MCF 10A (cell line): ENCODE results near the gene CAPRIN2. TPM values are rescaled to one million over a fixed set of nuclear protein-coding genes. Genes with fewer than 3 reads are reported as not detected.

Experiments used
- BruUV-seq: library from RNA; stranded (reverse); fragments of 400-500 nt; replicated peaks from 2 replicates; lab custom pipeline; 2021; lab: Mats Ljungman, UMichigan
- CTCF ChIA-PET: fragments of 300-600 bp; sonication (Branson Sonifier 250); formaldehyde crosslinking; extraction: SDS; loops from one replicate; lab custom pipeline; 2021; ENCODE audit warnings: antibody characterized with exemption, inconsistent platforms; lab: Yijun Ruan, JAX
- POLR2A ChIA-PET: fragments of 300-600, 350-650 bp; sonication (Branson Sonifier 250); formaldehyde crosslinking; extraction: SDS; loops from one replicate; lab custom pipeline; 2020; ENCODE audit warnings: antibody characterized with exemption, inconsistent platforms; lab: Yijun Ruan, JAX
- DNase-seq: peaks from one replicate; pipeline ENCODE4 v3.0.0-alpha.2; 2018; ENCODE audit not compliant: unreplicated experiment
- H3K27ac Mint-ChIP-seq: one replicate; pipeline ENCODE4 v1.8.0; 2022; ENCODE audit warnings: mild to moderate bottlenecking, low read depth, mixed read lengths; ENCODE audit not compliant: unreplicated experiment
- H3K27me3 Mint-ChIP-seq: one replicate; pipeline ENCODE4 v1.8.0; 2022; ENCODE audit warnings: mixed read lengths; ENCODE audit not compliant: insufficient read depth, unreplicated experiment
- H3K36me3 Mint-ChIP-seq: one replicate; pipeline ENCODE4 v1.8.0; 2022; ENCODE audit warnings: mild to moderate bottlenecking, moderate library complexity, mixed read lengths; ENCODE audit not compliant: insufficient read depth, unreplicated experiment
- H3K4me1 Mint-ChIP-seq: one replicate; pipeline ENCODE4 v1.8.0; 2022; ENCODE audit warnings: mixed read lengths; ENCODE audit not compliant: insufficient read depth, unreplicated experiment
- H3K4me3 Mint-ChIP-seq: one replicate; pipeline ENCODE4 v1.8.0; 2022; ENCODE audit warnings: mild to moderate bottlenecking, moderate library complexity, mixed read lengths; ENCODE audit not compliant: unreplicated experiment
- H3K9me3 Mint-ChIP-seq: one replicate; pipeline ENCODE4 v1.8.0; 2022; ENCODE audit warnings: mixed read lengths; ENCODE audit not compliant: unreplicated experiment
- intact Hi-C: fragments of 100-400 bp; cut with micrococcal nuclease; formaldehyde crosslinking; loops from 2 replicates; pipeline ENCODE4 v1.14.1; 2022
- total RNA-seq: library from RNA; stranded (reverse); gene quantifications from 2 replicates; pipeline ENCODE4 v1.2.3, GENCODE V29; 2022
- TF ChIP-seq, protein P1 (sequence below): fragments of 200-600 bp; IDR thresholded peaks from one replicate; pipeline ENCODE4 v1.8.0; 2022; ENCODE audit warnings: antibody characterized with exemption, mild to moderate bottlenecking; ENCODE audit not compliant: unreplicated experiment

CAPRIN2 gene
- total RNA-seq, 1 experiment from 2014 or later: 33.0 TPM

DNA sequence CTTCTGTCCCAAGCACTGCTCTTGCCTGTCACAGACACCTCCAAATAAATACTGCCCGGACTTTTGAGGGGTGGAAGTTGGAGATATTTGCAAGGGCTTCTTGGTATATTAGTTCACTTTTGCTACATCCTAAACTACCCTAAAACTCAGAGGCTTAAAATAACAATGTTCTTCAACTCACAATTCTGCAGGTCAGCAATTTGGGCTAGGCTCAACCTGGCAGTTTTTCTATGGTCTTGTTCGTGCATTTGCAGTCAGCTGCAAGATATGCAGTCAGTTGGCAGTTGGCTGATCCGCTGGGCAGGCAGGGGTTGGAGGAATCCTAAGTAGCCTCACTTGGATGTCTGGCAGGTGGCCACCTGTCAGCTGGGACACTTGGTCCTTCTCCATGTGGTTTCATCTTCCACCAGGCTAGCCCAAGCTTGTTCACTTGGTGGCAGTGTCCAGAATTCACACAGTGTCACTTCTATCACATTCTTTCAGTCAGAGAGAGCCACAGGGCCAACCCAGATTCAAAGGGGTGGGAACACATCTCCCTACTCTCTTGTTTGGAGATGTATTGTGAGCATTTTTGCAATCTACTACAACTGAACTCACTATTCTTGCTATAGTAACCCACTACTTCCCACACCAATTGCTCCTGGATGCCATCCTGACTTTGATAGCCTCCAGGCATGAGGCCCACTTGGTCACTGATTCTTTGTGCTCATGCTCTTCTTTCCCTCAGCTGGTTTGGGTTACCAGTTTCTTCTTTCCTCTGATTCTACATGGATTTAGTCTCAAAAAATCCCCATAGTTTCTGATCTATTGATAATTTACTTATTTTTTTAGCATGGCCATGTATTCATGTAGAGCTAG is 27.8 kb upstream of the CAPRIN2 start:
- TF ChIP-seq, protein P1, sequence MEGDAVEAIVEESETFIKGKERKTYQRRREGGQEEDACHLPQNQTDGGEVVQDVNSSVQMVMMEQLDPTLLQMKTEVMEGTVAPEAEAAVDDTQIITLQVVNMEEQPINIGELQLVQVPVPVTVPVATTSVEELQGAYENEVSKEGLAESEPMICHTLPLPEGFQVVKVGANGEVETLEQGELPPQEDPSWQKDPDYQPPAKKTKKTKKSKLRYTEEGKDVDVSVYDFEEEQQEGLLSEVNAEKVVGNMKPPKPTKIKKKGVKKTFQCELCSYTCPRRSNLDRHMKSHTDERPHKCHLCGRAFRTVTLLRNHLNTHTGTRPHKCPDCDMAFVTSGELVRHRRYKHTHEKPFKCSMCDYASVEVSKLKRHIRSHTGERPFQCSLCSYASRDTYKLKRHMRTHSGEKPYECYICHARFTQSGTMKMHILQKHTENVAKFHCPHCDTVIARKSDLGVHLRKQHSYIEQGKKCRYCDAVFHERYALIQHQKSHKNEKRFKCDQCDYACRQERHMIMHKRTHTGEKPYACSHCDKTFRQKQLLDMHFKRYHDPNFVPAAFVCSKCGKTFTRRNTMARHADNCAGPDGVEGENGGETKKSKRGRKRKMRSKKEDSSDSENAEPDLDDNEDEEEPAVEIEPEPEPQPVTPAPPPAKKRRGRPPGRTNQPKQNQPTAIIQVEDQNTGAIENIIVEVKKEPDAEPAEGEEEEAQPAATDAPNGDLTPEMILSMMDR: no peak
- H3K27ac Mint-ChIP-seq: no peak overlapping the region
- H3K9me3 Mint-ChIP-seq: no peaks in the 10 kb centered on the region
- CTCF ChIA-PET: no interaction called here
- H3K4me3 Mint-ChIP-seq: no peak overlapping the region
- no TSS peak for BruUV-seq
- no peaks in the 10 kb centered on the region for H3K36me3 Mint-ChIP-seq
- intact Hi-C loops: no loop called here
- POLR2A ChIA-PET: interaction anchor here (0.7 to 1.3 kb wide), 2 partner anchors 10 to 12 kb away, joined by 3 read pairs; no protein-coding TSS in a partner anchor
- no peaks in the 10 kb centered on the region for H3K4me1 Mint-ChIP-seq
- no peak for DNase-seq
- H3K27me3 Mint-ChIP-seq: no peaks in the 10 kb centered on the region

DNA sequence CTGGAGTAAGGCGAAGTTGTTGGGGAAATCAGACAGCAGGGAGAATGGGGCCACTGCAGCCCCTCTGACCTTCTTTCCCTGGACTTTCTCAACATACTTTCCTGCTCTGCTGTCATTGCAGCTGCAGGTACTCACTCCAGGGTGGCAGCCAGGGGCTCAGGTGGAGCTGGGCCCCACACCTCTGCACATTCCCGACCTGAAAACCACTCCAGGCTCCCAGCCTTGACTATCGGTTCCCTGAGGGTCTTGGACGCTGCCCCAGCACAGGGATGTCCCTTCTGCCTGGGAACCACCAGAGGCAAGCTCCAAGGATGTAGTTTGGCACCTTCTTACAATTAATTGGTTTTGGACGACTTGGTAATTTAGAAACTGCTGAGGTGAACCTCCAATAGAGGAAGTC is 24.8 kb upstream of the CAPRIN2 start:
- no peaks in the 10 kb centered on the region for H3K36me3 Mint-ChIP-seq
- H3K27me3 Mint-ChIP-seq: no peaks in the 10 kb centered on the region
- no peak overlapping the region for H3K27ac Mint-ChIP-seq
- no peaks in the 10 kb centered on the region for H3K4me1 Mint-ChIP-seq
- DNase-seq: no peak
- intact Hi-C loops: no loop called here
- POLR2A ChIA-PET: no interaction called here
- CTCF ChIA-PET: no interaction called here
- no peak overlapping the region for H3K4me3 Mint-ChIP-seq
- BruUV-seq: no TSS peak
- H3K9me3 Mint-ChIP-seq: no peaks in the 10 kb centered on the region
- TF ChIP-seq, protein P1: no peak

DNA sequence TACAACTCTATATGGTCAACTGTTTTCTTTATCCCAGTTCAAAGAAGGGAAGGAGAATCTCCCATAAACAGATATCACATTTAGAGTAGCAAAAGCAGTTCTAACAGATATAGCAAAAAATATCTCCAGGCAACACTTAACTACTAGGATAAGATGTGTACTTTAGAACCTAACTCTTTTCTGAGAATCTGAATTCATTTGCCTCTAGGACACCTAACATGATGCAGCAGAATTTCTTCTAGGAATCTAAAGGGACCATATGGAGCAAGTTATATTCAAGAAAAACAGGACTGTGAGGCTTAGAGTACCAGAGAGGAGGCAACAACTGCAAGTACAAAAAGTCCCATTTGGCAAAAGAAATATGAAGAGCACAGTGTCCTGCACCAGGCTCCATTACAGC is 24.4 kb upstream of the CAPRIN2 start:
- H3K36me3 Mint-ChIP-seq: no peaks in the 10 kb centered on the region
- no peak for DNase-seq
- intact Hi-C loops: no loop called here
- BruUV-seq: no TSS peak
- TF ChIP-seq, protein P1: no peak
- ChIA-PET CTCF (no interaction called here), POLR2A (no interaction called here)
- no peaks in the 10 kb centered on the region for H3K27me3 Mint-ChIP-seq
- H3K4me3 Mint-ChIP-seq: no peak overlapping the region
- no peak overlapping the region for H3K27ac Mint-ChIP-seq
- no peaks in the 10 kb centered on the region for H3K4me1 Mint-ChIP-seq
- H3K9me3 Mint-ChIP-seq: no peaks in the 10 kb centered on the region

DNA sequence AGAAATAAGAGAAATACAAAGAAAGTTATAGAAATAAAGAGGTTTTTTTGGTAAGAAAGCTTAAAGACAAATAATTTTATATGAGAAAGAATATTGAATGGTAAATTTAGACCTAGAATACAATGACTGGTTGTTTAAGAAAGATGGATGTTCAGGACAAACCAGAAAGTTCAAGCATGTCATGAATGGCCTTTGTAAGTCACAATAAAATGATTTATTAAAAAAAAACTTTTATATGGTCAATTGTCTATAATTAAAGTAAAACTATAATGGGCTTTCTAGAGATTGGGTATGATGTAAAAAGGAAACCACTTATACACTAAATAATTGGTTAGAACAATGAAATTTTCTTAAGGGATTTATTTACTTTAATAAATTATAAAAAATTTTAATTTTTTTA is 19.8 kb upstream of the CAPRIN2 start:
- H3K4me1 Mint-ChIP-seq: no peaks in the 10 kb centered on the region
- ChIA-PET POLR2A (no interaction called here), CTCF (interaction anchor here (2.0 kb wide), 1 partner anchor 33 kb away, joined by 6 read pairs; no protein-coding TSS in a partner anchor)
- intact Hi-C loops: no loop called here
- no peak overlapping the region for H3K27ac Mint-ChIP-seq
- no peaks in the 10 kb centered on the region for H3K9me3 Mint-ChIP-seq
- H3K27me3 Mint-ChIP-seq: no peaks in the 10 kb centered on the region
- no peak for DNase-seq
- no peak overlapping the region for H3K4me3 Mint-ChIP-seq
- no peaks in the 10 kb centered on the region for H3K36me3 Mint-ChIP-seq
- TF ChIP-seq, protein P1: no peak
- BruUV-seq: no TSS peak
